DMS 273 (cell line): ENCODE data around the gene PROZ.

Source experiments
- DNase-seq: peaks from one replicate; lab custom pipeline; 2025; ENCODE audit not compliant: unreplicated experiment; lab: John Stamatoyannopoulos, UW

The PROZ gene

DNA sequence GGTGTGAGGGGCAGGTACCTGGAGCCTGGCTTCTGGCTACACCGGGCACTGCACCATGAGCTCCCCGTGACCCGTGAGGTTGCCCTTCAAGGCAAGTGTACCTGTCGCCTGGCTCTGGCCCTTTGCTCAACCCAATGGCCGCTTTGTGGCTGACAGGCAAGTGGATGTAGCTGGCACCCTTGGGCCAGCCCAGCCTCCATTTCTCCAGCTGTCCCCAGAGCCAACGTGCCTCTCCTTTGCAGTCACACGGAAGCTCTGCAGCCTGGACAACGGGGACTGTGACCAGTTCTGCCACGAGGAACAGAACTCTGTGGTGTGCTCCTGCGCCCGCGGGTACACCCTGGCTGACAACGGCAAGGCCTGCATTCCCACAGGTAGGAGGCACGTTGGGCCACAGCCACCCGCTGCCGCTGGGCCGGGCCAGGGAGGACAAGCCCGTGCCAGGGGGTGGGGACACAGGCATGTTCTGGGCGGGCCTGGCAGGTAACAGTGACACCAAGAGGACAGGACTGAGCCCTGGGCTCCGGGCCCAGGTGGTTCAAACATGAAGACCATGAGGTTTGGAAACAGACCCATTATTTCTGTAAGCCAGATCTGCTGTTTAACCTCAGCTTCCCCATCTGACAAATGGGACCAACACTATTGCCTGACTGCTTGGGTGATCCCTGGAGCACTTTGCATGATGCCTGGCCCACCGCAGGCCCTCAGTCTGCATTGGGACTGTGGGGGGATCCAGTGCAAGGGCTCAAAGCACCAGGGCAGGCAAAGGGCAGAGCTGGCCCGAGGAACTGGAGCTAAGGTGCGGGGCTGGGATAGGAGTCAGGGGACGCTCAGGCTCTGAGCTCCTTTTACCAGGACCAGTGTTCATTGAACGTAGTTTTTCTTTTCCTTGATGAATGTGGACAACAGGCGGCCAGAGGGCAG, 17.5 kb upstream of the PROZ start:
- no peak for DNase-seq

DNA sequence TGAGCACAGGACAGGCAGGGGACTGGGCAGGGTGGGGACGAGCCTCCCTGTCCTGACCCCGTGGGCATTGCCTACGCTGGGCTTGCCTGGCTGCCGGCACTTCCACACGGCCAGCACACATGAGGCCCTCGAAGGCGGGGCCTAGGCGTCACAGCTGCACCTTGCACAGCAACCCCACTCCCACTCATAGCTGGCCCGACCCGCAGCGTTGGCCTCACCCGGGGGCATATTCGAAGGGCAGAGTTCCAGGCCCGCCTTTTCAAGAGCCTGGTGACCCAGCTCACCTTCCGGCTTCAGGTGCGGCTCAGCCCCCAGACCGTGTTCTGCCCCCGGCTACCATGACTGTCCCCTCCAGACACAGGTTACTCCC, 16.9 kb upstream of the PROZ start:
- DNase-seq: no peak

DNA sequence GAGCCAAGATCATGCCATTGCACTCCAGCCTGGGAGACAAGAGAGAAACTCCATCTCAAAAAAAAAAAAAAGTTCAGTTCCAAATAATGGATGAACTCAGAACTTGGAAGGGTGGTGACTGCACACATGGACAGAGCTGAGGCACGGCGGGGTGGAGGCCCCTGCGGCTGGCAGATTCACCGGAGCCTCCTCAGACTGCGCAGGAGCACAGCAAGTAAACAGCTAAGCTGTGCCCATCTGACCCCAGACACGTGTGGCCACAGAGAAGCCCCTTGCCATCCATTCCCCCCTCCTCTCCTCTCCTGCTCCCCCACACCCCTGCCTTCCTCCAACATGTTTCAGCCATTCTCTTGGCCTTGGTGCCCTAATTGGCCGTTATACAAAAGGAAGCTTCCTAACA, 15.6 kb upstream of the PROZ start:
- DNase-seq: no peak

DNA sequence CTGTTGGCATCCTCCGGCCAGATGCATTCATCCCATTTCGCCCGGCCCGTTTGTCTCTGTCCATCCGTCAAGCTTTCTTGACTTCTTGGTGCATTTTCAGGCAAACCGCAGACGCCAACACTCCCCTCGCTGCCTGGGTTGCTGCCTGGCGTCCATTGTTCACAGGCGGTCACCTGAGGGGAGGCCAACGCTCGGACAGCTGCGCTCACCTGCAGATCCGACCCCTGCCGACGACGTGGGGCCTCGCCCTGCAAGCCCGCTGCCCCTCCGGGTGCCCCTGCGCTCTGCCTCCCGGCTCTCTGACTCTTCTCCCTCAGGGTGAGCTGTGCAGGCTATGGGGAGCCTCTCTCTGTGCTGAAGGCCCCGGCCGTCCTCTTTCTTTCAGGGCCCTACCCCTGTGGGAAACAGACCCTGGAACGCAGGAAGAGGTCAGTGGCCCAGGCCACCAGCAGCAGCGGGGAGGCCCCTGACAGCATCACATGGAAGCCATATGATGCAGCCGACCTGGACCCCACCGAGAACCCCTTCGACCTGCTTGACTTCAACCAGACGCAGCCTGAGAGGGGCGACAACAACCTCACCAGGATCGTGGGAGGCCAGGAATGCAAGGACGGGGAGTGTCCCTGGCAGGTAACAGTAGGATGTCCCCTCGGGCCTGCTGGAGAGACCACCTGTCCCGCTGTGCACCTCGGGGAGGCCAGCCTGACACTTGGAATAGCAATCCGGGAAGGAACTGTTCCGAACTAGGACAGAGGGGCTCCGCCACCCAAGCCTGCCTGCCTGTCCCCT, 14.8 kb upstream of the PROZ start:
- DNase-seq: no peak

DNA sequence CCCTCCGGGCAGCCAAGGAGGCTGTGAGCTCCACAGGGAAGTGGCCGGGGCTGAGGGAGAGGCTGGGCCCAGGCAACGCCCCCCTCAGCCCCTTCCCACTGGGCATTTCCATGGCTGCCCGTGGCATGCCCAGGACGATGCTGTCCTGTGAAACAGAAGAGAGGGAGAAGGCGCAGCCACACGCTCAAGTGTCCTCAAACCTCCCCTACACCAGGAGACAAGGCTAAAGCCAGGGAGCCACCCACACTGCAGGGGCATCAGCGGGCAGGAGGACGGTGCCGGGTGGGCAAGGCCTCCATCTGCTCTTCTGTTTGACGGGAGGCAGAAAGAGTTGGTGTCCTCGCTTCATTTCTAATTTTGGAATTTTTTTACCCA, 14.2 kb upstream of the PROZ start:
- no peak for DNase-seq

DNA sequence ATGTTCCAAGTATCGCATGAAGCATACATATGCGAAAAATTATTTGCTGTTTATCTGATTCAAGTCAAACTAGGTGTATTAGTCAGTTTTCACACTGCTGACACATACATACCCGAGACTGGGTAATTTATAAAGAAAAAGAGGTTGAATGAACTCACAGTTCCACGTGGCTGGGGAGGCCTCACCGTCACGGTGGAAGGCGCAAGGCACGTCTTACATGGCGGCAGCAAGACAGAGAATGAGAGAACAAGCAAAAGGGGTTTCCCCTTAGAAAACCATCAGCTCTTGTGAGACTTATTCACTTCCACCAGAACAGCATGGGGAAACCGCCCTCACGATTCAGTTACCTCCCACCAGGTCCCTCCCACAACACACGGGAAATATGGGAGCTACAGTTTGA, 13.0 kb upstream of the PROZ start:
- no peak for DNase-seq

DNA sequence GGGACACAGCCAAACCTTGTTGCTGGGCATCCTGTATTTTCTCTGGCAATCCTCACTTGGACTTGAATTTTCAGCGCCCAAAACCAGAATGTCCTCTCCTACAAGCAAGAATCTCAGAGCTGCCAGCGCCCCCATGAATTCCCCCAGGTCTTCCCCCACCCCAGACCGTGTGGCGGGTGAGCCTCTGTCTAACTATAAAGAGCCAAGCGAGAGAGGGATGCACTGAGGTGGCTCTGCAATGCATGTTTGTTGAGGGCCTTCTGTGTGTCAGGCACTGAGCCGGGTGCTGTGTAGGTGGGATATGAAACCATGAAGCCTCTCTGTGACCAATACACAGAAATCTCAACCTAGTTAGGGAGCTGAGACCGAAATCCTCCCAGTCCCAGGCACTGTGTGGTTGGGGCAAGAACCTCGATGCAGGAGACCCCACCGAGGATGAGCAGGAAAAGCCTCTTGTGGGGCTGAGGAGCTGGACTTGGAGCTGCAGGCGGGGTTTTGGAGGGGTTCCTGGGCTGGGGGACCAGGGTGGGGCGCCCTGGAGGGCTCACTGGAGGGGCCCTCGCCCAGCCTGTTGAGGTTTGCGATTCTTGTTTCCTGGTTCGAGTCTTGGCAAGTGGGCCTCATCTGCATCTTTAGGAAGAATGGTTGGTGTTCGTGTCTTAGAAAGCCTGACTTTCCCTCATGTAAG, 12.4 kb upstream of the PROZ start:
- DNase-seq: no peak

DNA sequence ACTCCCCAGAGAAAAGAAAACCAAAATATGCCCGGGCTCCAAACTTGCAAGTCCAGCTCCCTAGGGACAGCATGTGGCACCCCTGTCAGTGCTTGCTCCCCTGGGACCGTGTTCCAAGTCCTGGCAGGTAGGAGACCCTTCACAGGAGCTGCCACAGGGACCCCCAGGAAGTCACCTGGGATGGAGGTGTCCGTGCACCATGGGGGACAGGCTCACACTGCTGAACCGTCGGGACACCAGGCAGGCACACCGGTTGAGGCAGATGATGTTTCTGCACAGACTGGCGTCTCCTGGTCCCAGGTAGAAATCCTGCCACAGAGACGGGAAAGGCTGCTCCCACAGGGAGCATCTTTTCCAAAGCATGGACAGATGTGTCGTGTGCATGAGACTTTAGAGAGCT, 11.7 kb upstream of the PROZ start:
- no peak for DNase-seq

DNA sequence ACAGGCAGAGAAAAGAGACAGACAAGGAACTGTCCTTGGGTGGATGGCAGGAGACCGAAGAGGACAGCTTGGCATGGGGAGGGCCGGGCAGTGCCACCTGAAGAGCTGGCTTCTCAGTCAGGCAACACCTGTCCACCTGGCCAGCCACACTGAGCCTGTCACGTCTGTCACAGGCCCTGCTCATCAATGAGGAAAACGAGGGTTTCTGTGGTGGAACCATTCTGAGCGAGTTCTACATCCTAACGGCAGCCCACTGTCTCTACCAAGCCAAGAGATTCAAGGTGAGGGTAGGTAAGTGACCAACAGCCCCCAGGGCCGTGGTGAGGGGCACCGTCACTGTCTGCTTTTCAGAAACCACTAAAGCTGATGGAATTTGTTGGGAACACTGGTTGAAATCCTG, 11.2 kb upstream of the PROZ start:
- DNase-seq: no peak

DNA sequence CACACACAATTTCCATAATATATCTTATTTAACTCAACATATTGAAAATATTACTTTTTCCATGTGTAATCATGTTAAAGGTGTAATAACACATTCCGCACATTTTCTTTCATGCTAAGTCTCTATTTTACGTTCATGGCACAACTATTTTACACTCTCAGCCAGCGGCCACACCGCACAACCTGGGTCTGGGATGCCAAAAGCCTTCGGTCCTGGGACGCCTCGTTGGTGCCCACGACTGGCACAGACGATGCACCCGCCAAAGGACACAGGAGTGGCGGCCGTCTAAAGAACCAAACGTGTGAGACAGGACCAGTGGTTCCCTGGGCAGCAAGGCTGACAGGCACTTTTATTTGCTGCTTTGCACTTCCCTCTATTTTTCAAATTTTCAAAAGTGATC, 10.0 kb upstream of the PROZ start:
- no peak for DNase-seq

DNA sequence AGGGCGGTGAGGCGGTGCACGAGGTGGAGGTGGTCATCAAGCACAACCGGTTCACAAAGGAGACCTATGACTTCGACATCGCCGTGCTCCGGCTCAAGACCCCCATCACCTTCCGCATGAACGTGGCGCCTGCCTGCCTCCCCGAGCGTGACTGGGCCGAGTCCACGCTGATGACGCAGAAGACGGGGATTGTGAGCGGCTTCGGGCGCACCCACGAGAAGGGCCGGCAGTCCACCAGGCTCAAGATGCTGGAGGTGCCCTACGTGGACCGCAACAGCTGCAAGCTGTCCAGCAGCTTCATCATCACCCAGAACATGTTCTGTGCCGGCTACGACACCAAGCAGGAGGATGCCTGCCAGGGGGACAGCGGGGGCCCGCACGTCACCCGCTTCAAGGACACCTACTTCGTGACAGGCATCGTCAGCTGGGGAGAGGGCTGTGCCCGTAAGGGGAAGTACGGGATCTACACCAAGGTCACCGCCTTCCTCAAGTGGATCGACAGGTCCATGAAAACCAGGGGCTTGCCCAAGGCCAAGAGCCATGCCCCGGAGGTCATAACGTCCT, 9.4 kb upstream of the PROZ start:
- no peak for DNase-seq

DNA sequence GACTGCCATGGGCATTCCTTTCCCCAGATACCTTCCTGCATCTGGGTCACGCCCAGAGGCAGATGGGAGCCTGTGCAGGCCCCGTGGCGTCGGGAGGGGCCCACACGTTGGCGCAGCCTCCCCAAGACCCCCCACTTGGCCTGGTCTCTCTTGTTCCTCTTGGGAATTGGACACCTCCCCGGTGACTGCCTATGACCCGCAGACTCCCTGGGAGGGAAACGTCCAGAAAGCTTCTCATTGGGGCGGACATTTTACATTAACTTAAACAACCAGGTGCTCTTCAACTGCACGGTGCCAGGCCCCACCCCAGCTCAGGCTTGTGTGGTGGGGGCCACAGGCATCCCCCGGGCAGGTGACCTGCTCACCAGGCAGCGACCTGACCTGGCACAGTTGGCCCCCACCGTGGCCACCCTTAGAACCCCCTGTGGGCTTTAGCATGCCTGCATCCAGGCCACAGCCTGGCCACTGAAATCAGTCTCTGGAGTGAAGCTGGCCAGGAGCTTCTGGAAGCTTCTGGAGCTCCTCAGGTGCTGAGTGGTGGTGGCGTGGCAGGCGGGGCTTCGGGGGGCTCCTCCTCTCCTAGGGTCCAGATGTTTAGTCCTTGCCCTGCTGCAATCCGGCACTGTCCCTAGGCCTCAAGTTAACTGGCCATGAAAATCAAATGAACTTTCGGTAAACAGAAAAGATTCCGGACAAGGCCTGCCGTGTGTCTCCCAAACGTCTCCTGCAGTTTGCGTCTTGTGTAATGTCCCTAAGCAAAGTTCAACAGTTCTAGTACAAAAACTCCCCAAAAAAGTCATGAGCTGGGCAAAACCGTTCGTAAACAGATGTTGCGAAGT, 8.5 kb upstream of the PROZ start:
- DNase-seq: no peak

DNA sequence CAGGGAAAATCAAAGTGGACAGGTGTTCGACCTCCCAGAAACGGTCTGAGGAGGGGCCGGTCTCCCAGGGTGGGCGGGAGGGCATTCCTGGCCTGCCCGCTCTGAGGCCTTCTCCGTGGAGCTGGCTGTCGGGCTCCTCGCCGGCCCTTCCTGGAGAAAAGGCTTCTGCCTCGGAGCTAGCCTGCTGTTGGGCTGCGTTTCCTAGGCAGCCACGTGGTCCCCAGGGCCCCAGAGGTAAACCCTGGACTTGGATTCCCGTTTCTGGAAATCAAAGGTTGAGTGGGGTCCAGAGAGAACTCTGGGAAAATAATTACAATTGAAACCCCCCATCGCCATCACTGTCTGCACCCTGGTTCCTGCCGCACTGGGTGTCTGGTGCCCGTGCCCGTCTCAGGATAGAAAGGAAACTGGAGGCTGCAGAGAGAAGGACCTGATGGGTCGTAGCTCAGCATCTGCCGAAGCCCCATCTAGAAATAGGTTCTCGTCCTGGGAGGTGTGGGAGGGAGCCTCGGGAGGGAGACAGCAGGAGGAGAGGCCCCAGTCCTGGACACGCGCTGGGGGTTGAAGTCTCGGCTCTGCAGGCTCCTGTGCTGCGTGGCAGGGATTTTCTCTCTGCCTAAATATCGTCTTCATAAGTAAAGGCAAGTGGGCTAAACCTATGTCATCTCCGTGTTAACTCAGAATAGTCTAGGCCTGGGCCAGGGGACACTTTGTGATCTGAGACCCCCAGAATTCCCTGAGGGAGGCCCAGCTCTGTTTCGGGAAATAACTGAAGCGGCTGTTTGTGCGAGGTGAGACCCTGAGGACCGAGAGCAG, 7.7 kb upstream of the PROZ start:
- no peak for DNase-seq

DNA sequence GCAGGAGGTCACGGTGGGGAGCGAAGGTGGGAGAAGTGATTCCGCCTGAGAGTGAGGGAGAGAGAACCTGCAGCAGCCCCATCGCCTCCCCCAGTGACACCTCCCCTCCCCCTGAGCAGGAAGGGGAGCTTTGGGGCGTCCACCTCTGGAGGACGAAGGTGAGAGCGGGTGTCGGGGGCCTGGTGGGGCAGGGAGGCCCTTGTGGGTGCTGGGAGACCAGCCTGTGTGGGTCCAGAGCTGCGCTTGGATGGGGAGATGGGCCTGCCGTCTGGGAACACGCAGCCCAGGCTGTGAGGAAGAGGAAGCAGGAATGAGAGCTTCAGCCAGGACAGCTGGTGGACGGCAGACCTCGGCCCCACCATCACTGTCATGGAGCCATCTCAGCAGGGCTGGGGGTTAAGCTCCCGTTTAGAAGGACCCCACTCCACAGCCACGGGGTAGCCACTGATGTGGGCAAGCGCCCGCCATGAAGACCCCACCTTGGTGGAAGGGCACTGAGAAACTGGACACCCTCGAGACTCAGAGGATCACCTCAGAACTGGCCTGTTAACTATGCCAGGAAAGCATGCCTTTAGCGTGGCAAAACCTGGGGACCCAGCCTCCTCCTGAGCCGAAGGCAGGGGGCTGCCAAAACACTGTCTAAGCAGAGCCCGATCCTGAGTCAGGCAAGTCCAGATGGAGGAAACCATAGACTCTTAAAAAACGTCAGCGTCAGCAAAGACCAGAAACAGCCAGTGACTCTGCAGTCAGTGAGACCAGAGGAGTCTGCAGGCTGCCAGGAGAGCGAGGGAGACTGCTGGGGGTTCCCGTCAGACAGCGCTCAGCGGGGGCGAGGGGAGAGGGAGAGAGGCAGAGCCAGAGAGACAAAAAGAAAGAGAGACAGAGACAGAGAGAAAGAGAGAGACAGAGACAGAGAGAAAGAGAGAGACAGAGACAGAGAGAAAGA, 6.4 kb upstream of the PROZ start:
- peak; percentile 25 for DNase-seq

DNA sequence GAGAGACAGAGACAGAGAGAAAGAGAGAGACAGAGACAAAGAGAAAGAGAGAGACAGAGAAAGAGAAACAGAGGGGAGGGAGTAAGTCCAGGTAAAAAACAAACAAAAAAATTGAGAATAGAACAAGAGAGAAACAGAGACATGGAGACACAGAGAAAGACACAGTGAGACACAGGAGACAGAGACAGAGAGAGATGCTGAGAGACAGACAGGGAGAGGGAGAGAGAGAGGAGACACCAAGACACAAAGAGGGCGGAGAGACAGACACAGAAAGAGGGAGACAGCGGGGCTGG, 5.8 kb upstream of the PROZ start:
- no peak for DNase-seq

DNA sequence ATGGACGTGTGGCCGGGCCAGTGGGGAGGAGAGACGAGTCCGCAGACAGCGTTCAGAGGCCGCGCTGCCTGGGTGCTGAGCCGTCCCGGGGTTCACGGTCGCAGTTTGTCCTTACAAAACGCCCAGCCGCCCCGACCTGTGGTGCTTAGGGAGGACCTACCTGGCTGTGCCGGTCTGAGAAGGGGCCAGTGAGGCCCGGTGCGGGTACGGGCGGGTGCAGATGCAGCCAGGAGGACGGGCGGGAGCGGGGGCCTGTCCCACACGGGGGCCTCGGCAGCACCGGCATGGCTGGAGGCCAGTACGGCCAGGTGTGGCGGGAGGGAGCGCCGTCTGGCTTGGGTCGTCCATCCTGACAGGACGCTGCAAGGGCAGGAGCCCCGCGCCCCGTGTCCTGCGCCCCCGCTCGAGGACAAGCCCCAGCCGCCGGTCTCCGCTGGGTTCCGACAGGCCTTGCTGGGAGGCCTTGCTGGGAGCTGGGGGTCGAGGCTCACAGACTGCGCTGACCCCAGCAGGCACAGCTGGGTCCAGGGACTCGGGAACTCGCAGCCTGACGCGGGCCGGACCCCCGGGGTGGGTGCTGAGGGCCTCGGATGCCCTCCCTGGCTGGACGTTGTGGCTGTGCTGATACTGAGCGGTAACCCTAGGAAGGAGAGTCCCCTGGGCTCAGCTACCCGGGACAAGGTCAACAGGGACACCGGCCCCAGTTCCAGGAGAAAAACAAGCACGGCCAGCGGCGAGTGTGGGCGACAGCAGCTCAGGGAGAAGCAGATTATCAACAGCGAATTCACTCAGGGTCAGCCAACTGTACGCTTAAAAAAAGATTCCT, 5.3 kb upstream of the PROZ start:
- DNase-seq: no peak

DNA sequence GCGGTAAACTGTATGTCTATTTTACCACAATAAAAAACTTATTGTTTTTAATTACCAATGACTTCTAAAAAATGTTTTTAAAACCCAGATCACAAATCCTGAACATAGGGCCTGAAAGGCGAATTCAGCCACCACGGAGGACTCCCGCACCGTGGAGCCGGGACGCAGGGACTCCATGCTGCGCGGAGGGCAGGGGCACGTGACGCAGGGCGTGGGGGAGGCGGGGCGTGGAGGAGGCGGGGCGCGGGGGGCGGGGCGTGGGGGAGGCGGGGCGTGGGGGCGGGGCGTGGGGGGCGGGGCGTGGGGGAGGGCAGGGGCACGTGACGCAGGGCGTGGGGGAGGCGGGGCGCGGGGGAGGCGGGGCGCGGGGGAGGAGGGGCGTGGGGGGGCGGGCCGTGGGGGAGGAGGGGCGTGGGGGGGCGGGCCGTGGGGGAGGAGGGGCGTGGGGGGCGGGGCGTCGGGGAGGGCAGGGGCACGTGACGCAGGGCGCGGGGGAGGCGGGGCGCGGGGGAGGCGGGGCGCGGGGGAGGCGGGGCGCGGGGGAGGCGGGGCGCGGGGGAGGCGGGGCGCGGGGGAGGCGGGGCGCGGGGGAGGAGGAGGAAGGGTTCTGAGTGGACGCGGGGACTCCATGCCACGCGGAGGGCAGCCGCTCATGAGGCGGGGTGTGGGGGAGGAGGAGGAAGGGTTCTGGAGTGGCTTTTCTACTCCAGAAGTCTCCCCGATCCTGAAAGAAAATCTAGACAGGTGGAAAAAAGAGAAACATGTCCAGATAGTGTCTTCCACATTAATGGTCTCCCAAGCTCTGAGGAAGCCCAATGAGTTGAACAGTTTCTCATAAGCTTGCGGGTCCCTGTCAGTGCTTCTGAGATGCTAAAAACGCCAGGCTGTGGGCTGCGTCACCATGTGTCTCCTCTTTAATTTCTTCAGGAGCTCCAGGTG, 4.4 kb upstream of the PROZ start:
- DNase-seq: peak; percentile 74
